ENCODE measurements around the gene TESPA1. TPM values are rescaled to one million over a fixed set of nuclear protein-coding genes. Genes with fewer than 3 reads are reported as not detected.

Gene TESPA1
- polyA plus RNA-seq (ENCODE audit: low read depth in 6 of 6), result 10 to 100 TPM; 16.5 to 23.2 (median 18.3) TPM

GRCh38 chr12:54984658-54985376, at the start of gene TESPA1:
Gene TESPA1 (minus strand): TSS chr12:54984762. CDS start chr12:54974562, 10,200 bp downstream.
- Mint-ChIP-seq H3K27me3 (no peaks in the 10 kb centered on the region), H3K4me1 (peaks cover 50 to 67% (median 65%) of the 10 kb centered on the region in 3 donors), H3K27ac (peak within 1 kb of the TSS; percentile 90 to 99 (median 98)), H3K36me3 (peaks cover 6 to 19% of the 10 kb centered on the region in 2 donors), H3K9me3 (peaks cover 0 to 5% (median 0%) of the 10 kb centered on the region in 7 donors), H3K4me3 (peak within 1 kb of the TSS; percentile 84 to 96 (median 91))
- peak; percentile 87 for DNase-seq
- peak; percentile 96 to 99 for ATAC-seq (ENCODE audit: low read depth in 2 of 2)

- no peak for DNase-seq
- Mint-ChIP-seq H3K9me3 (peaks cover 0 to 9% (median 3%) of the 10 kb centered on the region in 7 donors), H3K4me3 (peak overlapping the region in 1 of 8 donors; percentile 53), H3K27ac (peak overlapping the region in 2 of 6 donors; percentile 13 to 32), H3K36me3 (peaks cover 0 to 12% of the 10 kb centered on the region in 2 donors), H3K4me1 (peaks cover 32 to 51% (median 49%) of the 10 kb centered on the region in 3 donors), H3K27me3 (peaks cover 0 to 11% (median 4%) of the 10 kb centered on the region in 3 donors)
- ATAC-seq (ENCODE audit: low read depth in 2 of 2), result no peak
Measured at GRCh38 chr12:55034218-55034617, 49.7 kb upstream of the TESPA1 start.

GRCh38 chr12:55025508-55025907, 40.9 kb upstream of the TESPA1 start:
- ATAC-seq (ENCODE audit: low read depth in 2 of 2) (no peak), DNase-seq (no peak)
- H3K4me1 Mint-ChIP-seq, result no peaks in the 10 kb centered on the region
- no peak overlapping the region for H3K27ac Mint-ChIP-seq
- H3K9me3 Mint-ChIP-seq, result no peaks in the 10 kb centered on the region
- no peak overlapping the region for H3K4me3 Mint-ChIP-seq
- H3K27me3 Mint-ChIP-seq, result peaks cover 33 to 45% (median 36%) of the 10 kb centered on the region in 3 donors
- no peaks in the 10 kb centered on the region for H3K36me3 Mint-ChIP-seq

GRCh38 chr12:55024575-55024974, 40.0 kb upstream of the TESPA1 start:
- no peaks in the 10 kb centered on the region for H3K36me3 Mint-ChIP-seq
- peaks cover 40 to 50% (median 42%) of the 10 kb centered on the region in 3 donors for H3K27me3 Mint-ChIP-seq
- ATAC-seq (ENCODE audit: low read depth in 2 of 2), result no peak
- peaks cover 0 to 2% (median 0%) of the 10 kb centered on the region in 7 donors for H3K9me3 Mint-ChIP-seq
- no peak overlapping the region for H3K27ac Mint-ChIP-seq
- H3K4me3 Mint-ChIP-seq, result no peak overlapping the region
- peaks cover 6 to 8% (median 7%) of the 10 kb centered on the region in 3 donors for H3K4me1 Mint-ChIP-seq
- DNase-seq, result no peak

GRCh38 chr12:55019784-55020183, 35.2 kb upstream of the TESPA1 start, which contains the start of gene NEUROD4:
Gene NEUROD4 (plus strand): TSS chr12:55019974. CDS start chr12:55026440, 6,466 bp downstream.
- Mint-ChIP-seq H3K27me3 (peaks cover 36 to 65% (median 54%) of the 10 kb centered on the region in 3 donors), H3K9me3 (peaks cover 0 to 2% (median 0%) of the 10 kb centered on the region in 7 donors), H3K4me1 (peaks cover 9 to 17% (median 9%) of the 10 kb centered on the region in 3 donors), H3K36me3 (peaks cover 0 to 1% of the 10 kb centered on the region in 2 donors), H3K27ac (peak within 1 kb of the TSS in 1 of 6 donors; percentile 58), H3K4me3 (peak within 1 kb of the TSS in 3 of 8 donors; percentile 9 to 15 (median 12))
- peak; percentile 53 to 55 for ATAC-seq (ENCODE audit: low read depth in 2 of 2)
- DNase-seq, result no peak

GRCh38 chr12:55017416-55017925, 32.9 kb upstream of the TESPA1 start:
- H3K4me1 Mint-ChIP-seq, result peaks cover 9 to 17% (median 9%) of the 10 kb centered on the region in 3 donors
- no peak overlapping the region for H3K4me3 Mint-ChIP-seq
- H3K36me3 Mint-ChIP-seq, result peaks cover 0 to 20% of the 10 kb centered on the region in 2 donors
- H3K27me3 Mint-ChIP-seq, result peaks cover 44 to 66% (median 50%) of the 10 kb centered on the region in 3 donors
- ATAC-seq (ENCODE audit: low read depth in 2 of 2) (no peak), DNase-seq (no peak)
- peaks cover 5 to 19% (median 15%) of the 10 kb centered on the region in 7 donors for H3K9me3 Mint-ChIP-seq
- H3K27ac Mint-ChIP-seq, result no peak overlapping the region

- no peak for DNase-seq
- no peaks in the 10 kb centered on the region for H3K4me1 Mint-ChIP-seq
- H3K36me3 Mint-ChIP-seq, result peaks cover 15 to 28% of the 10 kb centered on the region in 2 donors
- peaks cover 12 to 51% (median 47%) of the 10 kb centered on the region in 3 donors for H3K27me3 Mint-ChIP-seq
- H3K27ac Mint-ChIP-seq, result peak overlapping the region in 1 of 6 donors; percentile 6
- peaks cover 3 to 42% (median 29%) of the 10 kb centered on the region in 7 donors for H3K9me3 Mint-ChIP-seq
- ATAC-seq (ENCODE audit: low read depth in 2 of 2), result no peak
- no peak overlapping the region for H3K4me3 Mint-ChIP-seq
Measured at GRCh38 chr12:55008944-55009585, 24.5 kb upstream of the TESPA1 start.

GRCh38 chr12:55002355-55002754, 17.8 kb upstream of the TESPA1 start:
- H3K27ac Mint-ChIP-seq, result peak overlapping the region in 2 of 6 donors; percentile 36 to 46
- ATAC-seq (ENCODE audit: low read depth in 2 of 2), result no peak

GRCh38 chr12:55001198-55001868, 16.8 kb upstream of the TESPA1 start:
- DNase-seq (peak; percentile 19), ATAC-seq (ENCODE audit: low read depth in 2 of 2) (peak; percentile 81 to 95)

More at GRCh38 chr12:55002355-55002754, 17.8 kb upstream of the TESPA1 start:
- Mint-ChIP-seq H3K9me3 (peaks cover 0 to 40% (median 17%) of the 10 kb centered on the region in 7 donors), H3K4me1 (peaks cover 22 to 33% (median 28%) of the 10 kb centered on the region in 3 donors), H3K36me3 (peaks cover 13 to 26% of the 10 kb centered on the region in 2 donors), H3K4me3 (no peak overlapping the region), H3K27me3 (peaks cover 0 to 8% (median 0%) of the 10 kb centered on the region in 3 donors)
- DNase-seq, result no peak

GRCh38 chr12:54998958-54999510, 14.5 kb upstream of the TESPA1 start:
- peaks cover 22 to 33% (median 28%) of the 10 kb centered on the region in 3 donors for H3K4me1 Mint-ChIP-seq
- peak overlapping the region in 2 of 6 donors; percentile 15 to 72 for H3K27ac Mint-ChIP-seq
- DNase-seq (no peak), ATAC-seq (ENCODE audit: low read depth in 2 of 2) (peak in 1 of 2 donors; percentile 23)
- H3K9me3 Mint-ChIP-seq, result peaks cover 0 to 19% (median 7%) of the 10 kb centered on the region in 7 donors
- H3K27me3 Mint-ChIP-seq, result peaks cover 0 to 5% (median 3%) of the 10 kb centered on the region in 3 donors
- peak overlapping the region in 2 of 8 donors; percentile 13 to 35 for H3K4me3 Mint-ChIP-seq
- peaks cover 0 to 12% of the 10 kb centered on the region in 2 donors for H3K36me3 Mint-ChIP-seq

More at GRCh38 chr12:55001198-55001868, 16.8 kb upstream of the TESPA1 start:
- H3K4me1 Mint-ChIP-seq, result peaks cover 22 to 33% (median 28%) of the 10 kb centered on the region in 3 donors
- peaks cover 6 to 26% of the 10 kb centered on the region in 2 donors for H3K36me3 Mint-ChIP-seq
- peaks cover 0 to 30% (median 7%) of the 10 kb centered on the region in 7 donors for H3K9me3 Mint-ChIP-seq
- peaks cover 0 to 8% (median 0%) of the 10 kb centered on the region in 3 donors for H3K27me3 Mint-ChIP-seq
- peak overlapping the region in 6 of 8 donors; percentile 11 to 56 (median 47) for H3K4me3 Mint-ChIP-seq
- H3K27ac Mint-ChIP-seq, result peak overlapping the region; percentile 33 to 88 (median 60)

- DNase-seq, result no peak
- Mint-ChIP-seq H3K27ac (peak overlapping the region in 2 of 6 donors; percentile 13 to 20), H3K9me3 (peaks cover 0 to 19% (median 7%) of the 10 kb centered on the region in 7 donors), H3K27me3 (peaks cover 0 to 5% (median 3%) of the 10 kb centered on the region in 3 donors), H3K36me3 (peaks cover 0 to 12% of the 10 kb centered on the region in 2 donors), H3K4me3 (peak overlapping the region in 1 of 8 donors; percentile 19), H3K4me1 (peaks cover 28 to 39% (median 33%) of the 10 kb centered on the region in 3 donors)
- no peak for ATAC-seq (ENCODE audit: low read depth in 2 of 2)
Measured at GRCh38 chr12:54997929-54998522, 13.5 kb upstream of the TESPA1 start.

GRCh38 chr12:54996205-54996604, 11.6 kb upstream of the TESPA1 start:
- peaks cover 0 to 19% (median 7%) of the 10 kb centered on the region in 7 donors for H3K9me3 Mint-ChIP-seq
- H3K4me1 Mint-ChIP-seq, result peaks cover 27 to 41% (median 30%) of the 10 kb centered on the region in 3 donors
- H3K36me3 Mint-ChIP-seq, result peaks cover 0 to 12% of the 10 kb centered on the region in 2 donors
- DNase-seq (no peak), ATAC-seq (ENCODE audit: low read depth in 2 of 2) (no peak)
- H3K4me3 Mint-ChIP-seq, result no peak overlapping the region
- peaks cover 0 to 5% (median 3%) of the 10 kb centered on the region in 3 donors for H3K27me3 Mint-ChIP-seq
- H3K27ac Mint-ChIP-seq, result peak overlapping the region in 1 of 6 donors; percentile 40
